HCT116 (cell line): ENCODE results near the gene FOXO3. TPM values are rescaled to one million over a fixed set of nuclear protein-coding genes. Genes with fewer than 3 reads are reported as not detected.

Experiments used
- ATAC-seq: fragments of 200-7000 bp; cut with Tn5 transposase; 2 replicates; pipeline ENCODE4 v1.9.1; 2020; ENCODE audit warnings: mild to moderate bottlenecking, moderate library complexity
- BruUV-seq: library from RNA; stranded (reverse); fragments of 400-500 nt; replicated peaks from 2 replicates; lab custom pipeline; 2021; lab: Mats Ljungman, UMichigan
- CTCF ChIA-PET: fragments of 300-600 bp; sonication (Branson Sonifier 250); formaldehyde crosslinking; loops from one replicate; lab custom pipeline; 2021; ENCODE audit warnings: antibody characterized with exemption; lab: Charles Lee
- POLR2A ChIA-PET: fragments of 300-600, 350-600 bp; sonication (Branson Sonifier 250); formaldehyde crosslinking; loops from one replicate; lab custom pipeline; 2021; ENCODE audit warnings: antibody characterized with exemption; lab: Charles Lee
- RAD21 ChIA-PET, 2 experiments: fragments of 300-600 bp; sonication (Branson Sonifier 250); formaldehyde crosslinking; loops; one replicate each; lab custom pipeline; 2023; ENCODE audit warnings: low total read pairs in 2 of 2; ENCODE audit not compliant: uncharacterized antibody in 2 of 2, unreplicated experiment in 2 of 2, low non-redundant PET in 1 of 2; lab: Charles Lee
- DNase-seq: peaks from one replicate; pipeline ENCODE4 v3.0.0-alpha.2; 2010; ENCODE audit warnings: low read depth, low spot score
- H2AFZ ChIP-seq: fragments of 200-600 bp; shearing (Covaris generic), sonication (generic); 2 replicates; pipeline ENCODE4 v1.6.1; 2017; ENCODE audit warnings: low read depth, mixed run types, mixed read lengths, antibody characterized with exemption, low read length; ENCODE audit not compliant: poor library complexity, severe bottlenecking
- H3K27ac ChIP-seq: 2 replicates; pipeline ENCODE4 v1.5.1; 2012; ENCODE audit warnings: low read depth, low read length
- H3K27me3 ChIP-seq: fragments of 200-600 bp; sonication (generic); 2 replicates; pipeline ENCODE4 v1.6.1; 2016; ENCODE audit warnings: mixed run types, low read length, mixed read lengths; ENCODE audit not compliant: insufficient read depth
- H3K36me3 ChIP-seq, 2 experiments: fragments of 200-500 bp in 1 of 2; fragments of 200-600 bp in 1 of 2; sonication (Bioruptor generic) in 1 of 2; sonication (generic) in 1 of 2; 2 replicates each; pipeline versions ENCODE4 v1.5.1 to v1.6.1; 2014 to 2016; ENCODE audit warnings: low read length in 2 of 2, inconsistent platforms in 1 of 2, mixed read lengths in 1 of 2, mixed run types in 1 of 2; ENCODE audit not compliant: insufficient read depth in 2 of 2, control insufficient read depth in 1 of 2
- H3K4me1 ChIP-seq, 2 experiments: fragments of 200-600 bp in 1 of 2; sonication (generic) in 1 of 2; 2 replicates each; pipeline versions ENCODE4 v1.5.1 to v1.6.1; 2012 to 2017; ENCODE audit warnings: low read length in 2 of 2, inconsistent platforms in 1 of 2, mild to moderate bottlenecking in 1 of 2, mixed read lengths in 1 of 2, mixed run types in 1 of 2, moderate library complexity in 1 of 2; ENCODE audit not compliant: insufficient read depth in 2 of 2, control insufficient read depth in 1 of 2
- H3K4me2 ChIP-seq: fragments of 200-600 bp; sonication (generic); 2 replicates; pipeline ENCODE4 v1.6.1; 2017; ENCODE audit warnings: mixed run types, low read length, mixed read lengths
- H3K4me3 ChIP-seq, 2 experiments: fragments of 200-600 bp in 1 of 2; sonication (generic) in 1 of 2; replicated peaks in 1 of 2; 2 replicates each; pipeline ENCODE4 v1.5.1; 2011 to 2016; ENCODE audit warnings: low read length in 2 of 2, control low read depth in 1 of 2, low read depth in 1 of 2, mild to moderate bottlenecking in 1 of 2, mixed read lengths in 1 of 2, mixed run types in 1 of 2
- H3K79me2 ChIP-seq: fragments of 200-600 bp; sonication (generic); 2 replicates; pipeline ENCODE4 v1.6.1; 2017; ENCODE audit warnings: mild to moderate bottlenecking, mixed run types, low read length, moderate library complexity, mixed read lengths; ENCODE audit not compliant: insufficient read depth
- H3K9ac ChIP-seq: fragments of 200-600 bp; sonication (generic); 2 replicates; pipeline ENCODE4 v1.6.1; 2016; ENCODE audit warnings: low read length, mixed read lengths
- H3K9me2 ChIP-seq: fragments of 200-600 bp; sonication (generic), shearing (Covaris generic); 2 replicates; pipeline ENCODE4 v1.6.1; 2017; ENCODE audit warnings: mixed run types, mild to moderate bottlenecking, moderate library complexity; ENCODE audit not compliant: insufficient read depth
- H3K9me3 ChIP-seq, 2 experiments: fragments of 200-500 bp in 1 of 2; fragments of 200-600 bp in 1 of 2; sonication (Bioruptor generic) in 1 of 2; sonication (generic) in 1 of 2; 2 replicates each; pipeline ENCODE4 v1.6.1; 2014 to 2017; ENCODE audit warnings: low read length in 2 of 2, mixed read lengths in 2 of 2, inconsistent platforms in 1 of 2, low read depth in 1 of 2, mild to moderate bottlenecking in 1 of 2, mixed run types in 1 of 2, moderate library complexity in 1 of 2; ENCODE audit not compliant: control insufficient read depth in 1 of 2, insufficient read depth in 1 of 2
- H4K20me1 ChIP-seq: fragments of 200-600 bp; sonication (generic), shearing (Covaris generic); 2 replicates; pipeline ENCODE4 v1.6.1; 2017; ENCODE audit warnings: mixed run types, mild to moderate bottlenecking, moderate library complexity; ENCODE audit not compliant: insufficient read depth
- CBX3 ChIP-seq: IDR thresholded peaks from 2 replicates; pipeline ENCODE4 v1.6.1; 2012; ENCODE audit warnings: low read depth
- CEBPB ChIP-seq: IDR thresholded peaks from 2 replicates; pipeline ENCODE4 v1.6.1; 2012; ENCODE audit warnings: low read depth
- CTCF ChIP-seq, 3 experiments: fragments of 200-600 bp in 1 of 3; sonication (generic) in 1 of 3; IDR thresholded peaks in 2 of 3; conservative IDR thresholded peaks in 1 of 3; 2 replicates each; pipeline ENCODE4 v1.5.1; 2012 to 2017; ENCODE audit warnings: low read depth in 2 of 3, low read length in 2 of 3, antibody characterized with exemption in 1 of 3, borderline replicate concordance in 1 of 3, control low read depth in 1 of 3, mild to moderate bottlenecking in 1 of 3, mixed read lengths in 1 of 3, mixed run types in 1 of 3, moderate library complexity in 1 of 3; ENCODE audit not compliant: insufficient read depth in 1 of 3
- EGR1 ChIP-seq: IDR thresholded peaks from 2 replicates; pipeline ENCODE4 v1.6.1; 2012; ENCODE audit warnings: low read depth
- ELF1 ChIP-seq: IDR thresholded peaks from 2 replicates; pipeline ENCODE4 v1.6.1; 2012; ENCODE audit warnings: low read depth, borderline replicate concordance
- EZH2 ChIP-seq: fragments of 200-600 bp; sonication (generic); IDR thresholded peaks from 2 replicates; pipeline ENCODE4 v1.6.1; 2017; ENCODE audit warnings: antibody characterized with exemption, mixed run types
- EZH2phosphoT487 ChIP-seq: fragments of 200-600 bp; IDR thresholded peaks from 2 replicates; pipeline ENCODE4 v1.6.1; 2018; ENCODE audit warnings: antibody characterized with exemption, borderline replicate concordance
- FOSL1 ChIP-seq: IDR thresholded peaks from 2 replicates; pipeline ENCODE4 v1.6.1; 2012; ENCODE audit warnings: low read depth
- JUND ChIP-seq: IDR thresholded peaks from 2 replicates; pipeline ENCODE4 v1.6.1; 2012
- POLR2A ChIP-seq: IDR thresholded peaks from 2 replicates; pipeline ENCODE4 v1.7.0; 2011; ENCODE audit warnings: borderline replicate concordance; ENCODE audit not compliant: insufficient read depth, insufficient read length; ENCODE audit errors: extremely low read depth
- POLR2AphosphoS5 ChIP-seq: IDR thresholded peaks from 2 replicates; pipeline ENCODE4 v1.6.1; 2011; ENCODE audit warnings: mild to moderate bottlenecking, low read depth, low read length, moderate library complexity
- RAD21 ChIP-seq: IDR thresholded peaks from 2 replicates; pipeline ENCODE4 v1.6.1; 2012; ENCODE audit warnings: low read depth, mild to moderate bottlenecking
- SIN3A ChIP-seq: IDR thresholded peaks from 2 replicates; pipeline ENCODE4 v1.6.1; 2012; ENCODE audit warnings: low read depth
- SP1 ChIP-seq: IDR thresholded peaks from 2 replicates; pipeline ENCODE4 v1.6.1; 2012; ENCODE audit warnings: low read depth
- SRF ChIP-seq: IDR thresholded peaks from 2 replicates; pipeline ENCODE4 v1.6.1; 2012; ENCODE audit warnings: low read depth
- TCF7L2 ChIP-seq: IDR thresholded peaks from 2 replicates; pipeline ENCODE4 v1.7.0; 2011; ENCODE audit warnings: borderline replicate concordance, inconsistent platforms; ENCODE audit not compliant: insufficient read depth, insufficient read length; ENCODE audit errors: extremely low read depth
- YY1 ChIP-seq: IDR thresholded peaks from 2 replicates; pipeline ENCODE4 v1.6.1; 2011; ENCODE audit warnings: low read length, low read depth, moderate library complexity, mild to moderate bottlenecking; ENCODE audit not compliant: insufficient replicate concordance; ENCODE audit errors: extremely low read depth
- ZFX ChIP-seq: fragments of 450-650 bp; IDR thresholded peaks from 2 replicates; pipeline ENCODE4 v1.6.1; 2017
- ZNF274 ChIP-seq: fragments of 200-500 bp; sonication (Bioruptor generic); IDR thresholded peaks from 2 replicates; pipeline ENCODE4 v1.6.1; 2014; ENCODE audit warnings: mild to moderate bottlenecking, low read depth, low read length, inconsistent platforms
- intact Hi-C: fragments of 100-400 bp; cut with micrococcal nuclease; formaldehyde crosslinking; loops from 2 replicates; pipeline ENCODE4 v1.10.0; 2022
- total RNA-seq: library from RNA; stranded (reverse); gene quantifications from one replicate; pipeline ENCODE4 v1.2.1, GENCODE V29; 2021; ENCODE audit not compliant: unreplicated experiment
- TF ChIP-seq, protein P1 (sequence below): IDR thresholded peaks from 2 replicates; pipeline ENCODE4 v1.6.1; 2012
- TF ChIP-seq, protein P2 (sequence below): IDR thresholded peaks from 2 replicates; pipeline ENCODE4 v1.6.1; 2012
- TF ChIP-seq, protein P3 (sequence below): IDR thresholded peaks from 2 replicates; pipeline ENCODE4 v1.6.1; 2012; ENCODE audit warnings: low read depth

The FOXO3 gene
- total RNA-seq, 1 experiment from 2014 or later, result 40.0 TPM

GRCh38 chr6:108689272-108690161 is 128.8 kb downstream of the FOXO3 start:
- no peak overlapping the region for H2AFZ ChIP-seq
- RAD21 ChIA-PET, result interaction anchor here in 1 of 2 experiments (0.7 kb wide), 1 partner anchor 19 kb away, joined by 3 read pairs; no protein-coding TSS in a partner anchor
- peak overlapping the region; percentile 60 for H3K4me2 ChIP-seq
- H3K27ac ChIP-seq, result peak overlapping the region; percentile 32
- no TSS peak for BruUV-seq
- DNase-seq (peak; percentile 57), ATAC-seq (peak; percentile 87)
- no peaks in the 10 kb centered on the region for H3K27me3 ChIP-seq
- no peaks in the 10 kb centered on the region for H3K9me3 ChIP-seq
- peaks cover 44 to 56% of the 10 kb centered on the region in 2 experiments for H3K4me1 ChIP-seq
- CTCF ChIA-PET, result no interaction called here
- POLR2A ChIA-PET, result no interaction called here
- intact Hi-C loops, result no loop called here
- H3K4me3 ChIP-seq, result peak overlapping the region in 1 of 2 experiments; percentile 4; a peak in 1 of 4 replicates
- H3K9ac ChIP-seq, result no peak overlapping the region
- H4K20me1 ChIP-seq, result no peaks in the 10 kb centered on the region
- no peaks in the 10 kb centered on the region for H3K9me2 ChIP-seq
- H3K79me2 ChIP-seq, result no peaks in the 10 kb centered on the region
- no peaks in the 10 kb centered on the region for H3K36me3 ChIP-seq
- no peak for TF ChIP-seq ELF1
- peak; percentile 21; the same call in 1 of the 2 replicates for TF ChIP-seq RAD21
- TF ChIP-seq CEBPB, result peak; percentile 99
- no peak for TF ChIP-seq YY1
- TF ChIP-seq CBX3, result peak; percentile 30; the same call in 1 of the 2 replicates
- no peak for TF ChIP-seq TCF7L2
- TF ChIP-seq, protein P1, sequence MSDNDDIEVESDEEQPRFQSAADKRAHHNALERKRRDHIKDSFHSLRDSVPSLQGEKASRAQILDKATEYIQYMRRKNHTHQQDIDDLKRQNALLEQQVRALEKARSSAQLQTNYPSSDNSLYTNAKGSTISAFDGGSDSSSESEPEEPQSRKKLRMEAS, result peak; percentile 55
- no peak; the same call in 1 of the 2 replicates for TF ChIP-seq JUND
- no peak for TF ChIP-seq EZH2phosphoT487
- no peak; the same call in 1 of the 2 replicates for TF ChIP-seq SIN3A
- no peak for TF ChIP-seq CTCF (IDR thresholded peaks at IDR 0.05 in 2 of 3, conservative IDR thresholded peaks at IDR 0.05 in 1 of 3; ENCODE audit: borderline replicate concordance in 1 of 3, insufficient read depth in 1 of 3, low read depth in 2 of 3, low read length in 2 of 3)
- TF ChIP-seq POLR2A, result no peak
- no peak for TF ChIP-seq ZFX
- TF ChIP-seq, protein P2, sequence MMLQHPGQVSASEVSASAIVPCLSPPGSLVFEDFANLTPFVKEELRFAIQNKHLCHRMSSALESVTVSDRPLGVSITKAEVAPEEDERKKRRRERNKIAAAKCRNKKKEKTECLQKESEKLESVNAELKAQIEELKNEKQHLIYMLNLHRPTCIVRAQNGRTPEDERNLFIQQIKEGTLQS, result no peak
- no peak for TF ChIP-seq EGR1
- TF ChIP-seq FOSL1, result peak; percentile 4; the same call in 1 of the 2 replicates
- no peak for TF ChIP-seq SRF
- TF ChIP-seq POLR2AphosphoS5, result peak; percentile 51; the same call in 1 of the 2 replicates
- TF ChIP-seq ZNF274, result no peak
- TF ChIP-seq, protein P3, sequence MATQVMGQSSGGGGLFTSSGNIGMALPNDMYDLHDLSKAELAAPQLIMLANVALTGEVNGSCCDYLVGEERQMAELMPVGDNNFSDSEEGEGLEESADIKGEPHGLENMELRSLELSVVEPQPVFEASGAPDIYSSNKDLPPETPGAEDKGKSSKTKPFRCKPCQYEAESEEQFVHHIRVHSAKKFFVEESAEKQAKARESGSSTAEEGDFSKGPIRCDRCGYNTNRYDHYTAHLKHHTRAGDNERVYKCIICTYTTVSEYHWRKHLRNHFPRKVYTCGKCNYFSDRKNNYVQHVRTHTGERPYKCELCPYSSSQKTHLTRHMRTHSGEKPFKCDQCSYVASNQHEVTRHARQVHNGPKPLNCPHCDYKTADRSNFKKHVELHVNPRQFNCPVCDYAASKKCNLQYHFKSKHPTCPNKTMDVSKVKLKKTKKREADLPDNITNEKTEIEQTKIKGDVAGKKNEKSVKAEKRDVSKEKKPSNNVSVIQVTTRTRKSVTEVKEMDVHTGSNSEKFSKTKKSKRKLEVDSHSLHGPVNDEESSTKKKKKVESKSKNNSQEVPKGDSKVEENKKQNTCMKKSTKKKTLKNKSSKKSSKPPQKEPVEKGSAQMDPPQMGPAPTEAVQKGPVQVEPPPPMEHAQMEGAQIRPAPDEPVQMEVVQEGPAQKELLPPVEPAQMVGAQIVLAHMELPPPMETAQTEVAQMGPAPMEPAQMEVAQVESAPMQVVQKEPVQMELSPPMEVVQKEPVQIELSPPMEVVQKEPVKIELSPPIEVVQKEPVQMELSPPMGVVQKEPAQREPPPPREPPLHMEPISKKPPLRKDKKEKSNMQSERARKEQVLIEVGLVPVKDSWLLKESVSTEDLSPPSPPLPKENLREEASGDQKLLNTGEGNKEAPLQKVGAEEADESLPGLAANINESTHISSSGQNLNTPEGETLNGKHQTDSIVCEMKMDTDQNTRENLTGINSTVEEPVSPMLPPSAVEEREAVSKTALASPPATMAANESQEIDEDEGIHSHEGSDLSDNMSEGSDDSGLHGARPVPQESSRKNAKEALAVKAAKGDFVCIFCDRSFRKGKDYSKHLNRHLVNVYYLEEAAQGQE, result no peak
- TF ChIP-seq EZH2, result no peak
- TF ChIP-seq SP1, result peak; percentile 88
